Endodermal cell (in vitro differentiated cells): ENCODE data around the gene USP1. TPM values are rescaled to one million over a fixed set of nuclear protein-coding genes. Genes with fewer than 3 reads are reported as not detected.

Source experiments
- DNase-seq: peaks from one replicate; pipeline ENCODE4 v3.0.0-alpha.2; 2017
- H3K27ac ChIP-seq: 2 replicates; pipeline ENCODE4 v1.5.1; 2013; ENCODE audit warnings: mild to moderate bottlenecking, low read depth, low read length, moderate library complexity
- H3K27me3 ChIP-seq: 2 replicates; pipeline ENCODE4 v1.6.1; 2013; ENCODE audit warnings: mild to moderate bottlenecking, low read length, moderate library complexity; ENCODE audit not compliant: insufficient read depth, control insufficient read depth, poor library complexity, severe bottlenecking
- H3K36me3 ChIP-seq: 2 replicates; pipeline ENCODE4 v1.7.0; 2013; ENCODE audit warnings: mild to moderate bottlenecking, low read length, moderate library complexity; ENCODE audit not compliant: control insufficient read depth, insufficient read depth
- H3K4me1 ChIP-seq: one replicate; pipeline ENCODE4 v1.7.0; 2013; ENCODE audit warnings: low read length; ENCODE audit not compliant: control insufficient read depth, insufficient read depth
- H3K4me3 ChIP-seq: 2 replicates; pipeline ENCODE4 v1.5.1; 2013; ENCODE audit warnings: mild to moderate bottlenecking, low read length, moderate library complexity
- H3K9ac ChIP-seq: 2 replicates; pipeline ENCODE4 v1.6.1; 2013; ENCODE audit warnings: mild to moderate bottlenecking, low read length, moderate library complexity; ENCODE audit not compliant: poor library complexity, severe bottlenecking; ENCODE audit errors: extremely low read depth
- H3K9me3 ChIP-seq: 2 replicates; pipeline ENCODE4 v1.6.1; 2013; ENCODE audit warnings: mild to moderate bottlenecking, low read length, moderate library complexity; ENCODE audit not compliant: control insufficient read depth
- H3K27ac Mint-ChIP-seq: 2 replicates; pipeline ENCODE4 v1.8.0; 2020; ENCODE audit warnings: mixed read lengths
- H3K27me3 Mint-ChIP-seq: 2 replicates; pipeline ENCODE4 v1.8.0; 2021; ENCODE audit warnings: mild to moderate bottlenecking, mixed read lengths; ENCODE audit not compliant: insufficient read depth
- H3K36me3 Mint-ChIP-seq: 2 replicates; pipeline ENCODE4 v1.8.0; 2020; ENCODE audit warnings: low read depth, mixed read lengths
- H3K4me1 Mint-ChIP-seq: 2 replicates; pipeline ENCODE4 v1.8.0; 2020; ENCODE audit warnings: mixed read lengths
- H3K4me3 Mint-ChIP-seq: 2 replicates; pipeline ENCODE4 v1.8.0; 2020; ENCODE audit warnings: mild to moderate bottlenecking, moderate library complexity, mixed read lengths
- H3K9me3 Mint-ChIP-seq: 2 replicates; pipeline ENCODE4 v1.8.0; 2020; ENCODE audit warnings: mild to moderate bottlenecking, mixed read lengths
- WGBS, 2 experiments: methylation state at CpG; one replicate each; pipeline versions ENCODE4 v1.1.5 to v1.1.7; 2013; ENCODE audit warnings: missing lambda C conversion rate in 2 of 2, mixed read lengths in 1 of 2; ENCODE audit not compliant: insufficient coverage in 1 of 2, insufficient read length in 1 of 2; 5-methylcytosine and 5-hydroxymethylcytosine counted together
- total RNA-seq, 2 donors: library from RNA; stranded (reverse); fragmentation: NEBNext Ultra II Directional in 1 of 2; extraction: Animal tissue kit (Norgen Biotek cat#: 25700) in 1 of 2; gene quantifications; 2 replicates in 1 of 2; 3 replicates in 1 of 2; pipeline ENCODE4 v1.2.1, GENCODE V29; 2021
- TF ChIP-seq, protein P1 (sequence below): fragments of 200-600 bp; sonication (generic); conservative IDR thresholded peaks from 2 replicates; pipeline ENCODE4 v1.5.0; 2021; ENCODE audit warnings: antibody characterized with exemption, mild to moderate bottlenecking

USP1 gene
- total RNA-seq, 2 donors from 2014 or later: 42.5 to 55.8 TPM

DNA sequence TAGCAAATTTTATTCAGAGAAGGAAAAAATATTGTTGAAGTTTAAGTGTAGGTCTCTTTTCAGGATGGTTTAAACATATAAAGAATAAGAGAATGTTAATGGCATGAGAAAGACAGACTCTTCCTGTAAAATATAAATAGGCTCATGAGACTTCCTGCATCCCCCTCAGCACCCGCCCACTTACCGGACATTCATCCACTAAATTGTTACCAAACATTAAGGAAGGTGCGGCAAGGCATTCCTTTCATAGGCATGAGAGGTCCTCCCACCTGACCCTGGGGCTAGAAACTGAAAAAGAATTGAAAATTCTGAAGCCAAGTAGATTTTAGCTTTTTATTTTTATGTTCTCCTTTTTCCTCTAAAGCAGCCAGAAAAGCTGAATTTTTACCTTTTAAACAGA lies 10.6 kb upstream of the USP1 start:
- Histone ChIP-seq H3K27me3 (no peaks in the 10 kb centered on the region), H3K4me3 (no peak overlapping the region), H3K9ac (no peak overlapping the region), H3K4me1 (no peaks in the 10 kb centered on the region), H3K9me3 (no peaks in the 10 kb centered on the region), H3K27ac (no peak overlapping the region), H3K36me3 (no peaks in the 10 kb centered on the region)
- H3K36me3 Mint-ChIP-seq: no peaks in the 10 kb centered on the region
- no peak for DNase-seq
- TF ChIP-seq, protein P1, sequence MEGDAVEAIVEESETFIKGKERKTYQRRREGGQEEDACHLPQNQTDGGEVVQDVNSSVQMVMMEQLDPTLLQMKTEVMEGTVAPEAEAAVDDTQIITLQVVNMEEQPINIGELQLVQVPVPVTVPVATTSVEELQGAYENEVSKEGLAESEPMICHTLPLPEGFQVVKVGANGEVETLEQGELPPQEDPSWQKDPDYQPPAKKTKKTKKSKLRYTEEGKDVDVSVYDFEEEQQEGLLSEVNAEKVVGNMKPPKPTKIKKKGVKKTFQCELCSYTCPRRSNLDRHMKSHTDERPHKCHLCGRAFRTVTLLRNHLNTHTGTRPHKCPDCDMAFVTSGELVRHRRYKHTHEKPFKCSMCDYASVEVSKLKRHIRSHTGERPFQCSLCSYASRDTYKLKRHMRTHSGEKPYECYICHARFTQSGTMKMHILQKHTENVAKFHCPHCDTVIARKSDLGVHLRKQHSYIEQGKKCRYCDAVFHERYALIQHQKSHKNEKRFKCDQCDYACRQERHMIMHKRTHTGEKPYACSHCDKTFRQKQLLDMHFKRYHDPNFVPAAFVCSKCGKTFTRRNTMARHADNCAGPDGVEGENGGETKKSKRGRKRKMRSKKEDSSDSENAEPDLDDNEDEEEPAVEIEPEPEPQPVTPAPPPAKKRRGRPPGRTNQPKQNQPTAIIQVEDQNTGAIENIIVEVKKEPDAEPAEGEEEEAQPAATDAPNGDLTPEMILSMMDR: no peak
- 89% methylated on average over 3 of the region's 3 CpGs; no CpG with 5 or more reads in 1 of the 2 experiments for WGBS, 2 experiments
- H3K27ac Mint-ChIP-seq: no peak overlapping the region
- H3K4me3 Mint-ChIP-seq: no peak overlapping the region
- no peaks in the 10 kb centered on the region for H3K4me1 Mint-ChIP-seq
- H3K9me3 Mint-ChIP-seq: no peaks in the 10 kb centered on the region
- H3K27me3 Mint-ChIP-seq: peaks cover 4% of the 10 kb centered on the region

DNA sequence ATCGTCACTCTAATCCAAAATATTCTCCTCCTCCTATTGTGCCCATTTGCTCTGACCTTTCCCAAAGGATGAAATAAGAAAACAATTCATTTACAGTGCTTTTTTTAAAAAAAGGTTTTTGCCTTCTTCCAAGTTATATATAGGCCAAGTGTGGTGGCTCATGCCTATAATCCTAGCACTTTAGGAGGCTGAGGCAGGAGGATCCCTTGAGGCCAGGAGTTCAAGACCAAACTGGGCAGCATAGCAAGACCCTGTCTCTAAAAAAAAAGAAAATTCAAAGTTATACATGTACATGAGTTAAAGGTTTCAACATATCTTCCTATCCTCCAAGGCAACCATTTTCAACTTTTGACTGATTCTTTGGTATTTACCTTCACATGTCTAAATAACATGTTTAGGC lies 10.1 kb upstream of the USP1 start:
- no peak overlapping the region for H3K4me3 Mint-ChIP-seq
- no peak overlapping the region for H3K27ac Mint-ChIP-seq
- Histone ChIP-seq H3K9ac (no peak overlapping the region), H3K4me1 (no peaks in the 10 kb centered on the region), H3K9me3 (no peaks in the 10 kb centered on the region), H3K27ac (no peak overlapping the region), H3K4me3 (no peak overlapping the region), H3K27me3 (no peaks in the 10 kb centered on the region), H3K36me3 (no peaks in the 10 kb centered on the region)
- H3K36me3 Mint-ChIP-seq: no peaks in the 10 kb centered on the region
- DNase-seq: no peak
- WGBS, 2 experiments: 89 to 91% methylated on average over 1 of the region's 1 CpG
- no peaks in the 10 kb centered on the region for H3K9me3 Mint-ChIP-seq
- peaks cover 8% of the 10 kb centered on the region for H3K27me3 Mint-ChIP-seq
- H3K4me1 Mint-ChIP-seq: no peaks in the 10 kb centered on the region
- TF ChIP-seq, protein P1: no peak

DNA sequence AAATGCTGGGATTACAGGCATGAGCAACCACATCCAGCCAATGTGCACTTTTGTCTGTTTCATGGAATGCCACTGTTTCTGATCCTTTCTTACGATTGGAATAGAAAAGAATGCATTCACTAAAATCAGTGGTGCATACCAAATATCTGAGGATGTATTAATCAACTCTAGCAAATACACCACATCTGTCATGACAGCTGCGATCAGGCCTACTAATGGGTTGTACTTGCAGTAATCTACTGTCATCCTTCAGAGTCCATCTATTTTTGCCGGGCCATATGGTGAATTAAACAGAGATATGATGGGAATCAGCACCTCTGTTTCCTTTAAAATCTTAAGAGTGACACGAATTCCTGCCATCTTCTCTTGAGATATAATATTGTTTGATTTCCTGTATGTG lies 8.5 kb upstream of the USP1 start:
- Mint-ChIP-seq H3K4me1 (no peaks in the 10 kb centered on the region), H3K4me3 (no peak overlapping the region), H3K27me3 (peaks cover 8% of the 10 kb centered on the region), H3K9me3 (no peaks in the 10 kb centered on the region), H3K27ac (no peak overlapping the region), H3K36me3 (no peaks in the 10 kb centered on the region)
- H3K4me3 ChIP-seq: no peak overlapping the region
- TF ChIP-seq, protein P1: no peak
- 88 to 89% methylated on average over 2 to 4 of the region's 4 CpGs for WGBS, 2 experiments
- no peaks in the 10 kb centered on the region for H3K9me3 ChIP-seq
- H3K36me3 ChIP-seq: no peaks in the 10 kb centered on the region
- H3K9ac ChIP-seq: no peak overlapping the region
- H3K4me1 ChIP-seq: no peaks in the 10 kb centered on the region
- H3K27me3 ChIP-seq: no peaks in the 10 kb centered on the region
- H3K27ac ChIP-seq: no peak overlapping the region
- DNase-seq: no peak
